Esophagus muscularis mucosa (tissue), 4 donors: ENCODE data around the gene TNRC18. TPM values are rescaled to one million over a fixed set of nuclear protein-coding genes. Genes with fewer than 3 reads are reported as not detected.
A peak's percentile ranks its signal among the peaks of the same experiment; 100 is the strongest.
"Not testable (repeated sequence)": the region's sequence is repeated elsewhere in the genome, so short reads cannot be mapped to it uniquely, and the experiment has no call there.

Experiments used
- DNase-seq: peaks from one replicate; pipeline ENCODE4 v3.0.0-alpha.2; 2017; ENCODE audit errors: extremely low spot score
- H3K27ac ChIP-seq, 4 donors: fragments of 200-600 bp; sonication (generic); replicated peaks in 1 of 4; 1 replicate in 3 of 4; 2 replicates in 1 of 4; pipeline ENCODE4 v1.5.1; 2016 to 2019; ENCODE audit warnings: mild to moderate bottlenecking in 1 of 4
- H3K27me3 ChIP-seq, 4 donors: fragments of 200-600 bp; sonication (generic); one replicate each; pipeline versions ENCODE4 v1.5.1 to v1.6.0; 2016 to 2019
- H3K36me3 ChIP-seq, 4 donors: fragments of 200-600 bp; sonication (generic); one replicate each; pipeline ENCODE4 v1.5.1; 2016 to 2019
- H3K4me1 ChIP-seq, 4 donors: fragments of 200-600 bp; sonication (generic); one replicate each; pipeline ENCODE4 v1.5.1; 2016 to 2019
- H3K4me3 ChIP-seq, 4 donors: fragments of 200-600 bp; sonication (generic); 1 replicate in 2 of 4; 2 replicates in 2 of 4; pipeline ENCODE4 v1.5.1; 2016 to 2019; ENCODE audit warnings: mild to moderate bottlenecking in 4 of 4, moderate library complexity in 1 of 4
- H3K9me3 ChIP-seq, 4 donors: fragments of 200-600 bp; sonication (generic); 1 replicate in 3 of 4; 2 replicates in 1 of 4; pipeline ENCODE4 v1.5.1; 2016 to 2019
- EP300 ChIP-seq: sonication (generic); formaldehyde crosslinking; IDR thresholded peaks from one replicate; pipeline ENCODE4 v1.6.1; 2017; ENCODE audit warnings: antibody characterized with exemption
- POLR2A ChIP-seq: fragments of 450-650 bp; IDR thresholded peaks from one replicate; pipeline ENCODE4 v1.6.1; 2017; ENCODE audit warnings: antibody characterized with exemption, moderate library complexity, mild to moderate bottlenecking, low read depth
- POLR2AphosphoS5 ChIP-seq, 2 donors: sonication (generic); formaldehyde crosslinking; IDR thresholded peaks; one replicate each; pipeline ENCODE4 v1.6.1; 2017; ENCODE audit warnings: antibody characterized with exemption in 2 of 2
- WGBS: methylation state at CpG from one replicate; pipeline ENCODE4 v1.1.5; 2018; 5-methylcytosine and 5-hydroxymethylcytosine counted together
- intact Hi-C: fragments of 100-400 bp; cut with DNase I; formaldehyde crosslinking; loops from one replicate; pipeline ENCODE4 v1.15.1; 2023
- total RNA-seq, 4 donors: library from RNA; depleted of rRNA; stranded (reverse); fragments of >200 nt; gene quantifications; one replicate each; pipeline versions ENCODE4 v1.1.0 to v1.2.1, GENCODE V29; 2016
- TF ChIP-seq, protein P1 (sequence below), 3 experiments: fragments of 200-600 bp in 2 of 3; fragments of 450-650 bp in 1 of 3; sonication (generic) in 2 of 3; IDR thresholded peaks; one replicate each; pipeline ENCODE4 v1.5.1; 2017 to 2019; ENCODE audit warnings: antibody characterized with exemption in 3 of 3, mild to moderate bottlenecking in 2 of 3, moderate library complexity in 1 of 3

TNRC18 gene
- total RNA-seq, 4 donors from 2014 or later: 101 to 277 (median 166) TPM

DNA sequence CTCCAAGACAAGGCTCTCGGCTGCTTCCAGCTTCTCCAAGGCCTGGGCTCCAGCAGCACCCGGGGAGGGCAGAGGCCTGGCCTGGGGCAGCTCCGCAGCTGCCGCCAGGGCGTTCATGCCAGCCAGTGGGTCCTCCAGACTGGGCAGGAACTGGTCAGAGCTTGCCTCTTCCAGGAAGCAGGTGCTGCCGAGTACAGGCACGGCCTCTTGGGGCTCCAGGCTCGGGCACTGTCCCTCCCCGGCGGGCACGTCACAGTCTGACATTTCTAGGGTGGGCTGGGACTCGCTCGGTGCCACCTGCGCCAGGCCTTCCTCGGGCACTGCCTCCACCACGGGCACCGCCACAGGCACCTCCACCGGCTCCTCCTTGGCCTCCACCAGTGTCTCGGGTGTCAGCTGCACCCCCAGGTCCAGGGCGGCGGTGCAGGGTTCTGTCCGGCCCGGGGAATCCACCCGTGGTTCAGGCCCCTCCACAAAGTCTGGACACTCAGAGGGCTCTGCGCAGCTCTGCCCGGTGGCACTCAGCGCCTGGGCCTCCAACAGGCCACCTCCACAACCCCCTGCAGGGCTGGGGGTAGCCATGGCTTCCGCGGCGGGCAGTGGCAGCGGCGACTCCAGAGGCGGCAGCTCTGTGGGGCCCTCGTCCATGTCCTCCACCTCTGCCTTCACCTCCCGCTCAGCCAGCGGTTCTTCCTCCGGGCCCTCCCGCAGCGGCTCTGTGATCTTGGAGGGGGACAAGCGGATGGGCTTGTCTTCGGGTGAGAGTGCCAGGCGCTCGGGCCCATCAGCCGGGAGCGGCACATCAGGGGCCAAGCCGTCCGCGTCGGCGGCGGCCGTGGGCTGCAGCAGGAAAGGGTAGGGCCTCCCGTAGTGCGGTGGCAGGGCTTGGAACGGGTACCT lies 52.9 kb downstream of the TNRC18 start:
- intact Hi-C loops: no loop called here
- H3K4me3 ChIP-seq: no peak overlapping the region
- TF ChIP-seq POLR2AphosphoS5 (IDR thresholded peaks at IDR 0.05): no peak
- TF ChIP-seq, protein P1, sequence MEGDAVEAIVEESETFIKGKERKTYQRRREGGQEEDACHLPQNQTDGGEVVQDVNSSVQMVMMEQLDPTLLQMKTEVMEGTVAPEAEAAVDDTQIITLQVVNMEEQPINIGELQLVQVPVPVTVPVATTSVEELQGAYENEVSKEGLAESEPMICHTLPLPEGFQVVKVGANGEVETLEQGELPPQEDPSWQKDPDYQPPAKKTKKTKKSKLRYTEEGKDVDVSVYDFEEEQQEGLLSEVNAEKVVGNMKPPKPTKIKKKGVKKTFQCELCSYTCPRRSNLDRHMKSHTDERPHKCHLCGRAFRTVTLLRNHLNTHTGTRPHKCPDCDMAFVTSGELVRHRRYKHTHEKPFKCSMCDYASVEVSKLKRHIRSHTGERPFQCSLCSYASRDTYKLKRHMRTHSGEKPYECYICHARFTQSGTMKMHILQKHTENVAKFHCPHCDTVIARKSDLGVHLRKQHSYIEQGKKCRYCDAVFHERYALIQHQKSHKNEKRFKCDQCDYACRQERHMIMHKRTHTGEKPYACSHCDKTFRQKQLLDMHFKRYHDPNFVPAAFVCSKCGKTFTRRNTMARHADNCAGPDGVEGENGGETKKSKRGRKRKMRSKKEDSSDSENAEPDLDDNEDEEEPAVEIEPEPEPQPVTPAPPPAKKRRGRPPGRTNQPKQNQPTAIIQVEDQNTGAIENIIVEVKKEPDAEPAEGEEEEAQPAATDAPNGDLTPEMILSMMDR (IDR thresholded peaks at IDR 0.05): no peak
- no peak for TF ChIP-seq EP300
- no peak for TF ChIP-seq POLR2A
- 91% methylated on average over 15 of the region's 55 CpGs for WGBS
- peaks cover 22 to 75% (median 62%) of the 10 kb centered on the region in 4 donors for H3K36me3 ChIP-seq
- peak overlapping the region in 3 of 4 donors; percentile 3 to 28 (median 19) for H3K27ac ChIP-seq
- no peak for DNase-seq
- peaks cover 6 to 91% (median 57%) of the 10 kb centered on the region in 4 donors for H3K4me1 ChIP-seq
- no peaks in the 10 kb centered on the region for H3K9me3 ChIP-seq
- no peaks in the 10 kb centered on the region for H3K27me3 ChIP-seq

DNA sequence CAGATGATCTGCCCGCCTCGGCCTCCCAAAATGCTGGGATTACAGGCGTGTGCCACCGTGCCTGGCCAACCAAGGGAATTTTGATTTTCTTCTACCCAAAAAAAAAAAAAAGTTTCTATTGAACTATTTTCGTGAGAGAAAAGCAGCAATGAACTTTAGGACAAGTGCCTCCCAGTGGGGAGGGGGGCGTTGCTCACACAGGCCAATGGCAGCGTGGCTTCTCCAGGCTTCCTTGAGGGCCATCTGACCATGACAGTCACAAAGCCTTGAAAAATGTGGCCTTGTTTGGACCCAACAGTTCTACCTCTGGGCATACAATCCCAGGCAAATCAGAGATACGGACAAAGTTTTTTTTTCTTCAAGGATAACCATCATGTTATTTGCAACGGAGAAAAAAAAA lies 56.0 kb downstream of the TNRC18 start:
- intact Hi-C loops: loop anchor here (5.0 to 10.0 kb wide), 3 partner anchors 80 to 317 kb away; no protein-coding TSS in a partner anchor
- DNase-seq: no peak
- TF ChIP-seq, protein P1 (IDR thresholded peaks at IDR 0.05): no peak
- no peak for TF ChIP-seq EP300
- TF ChIP-seq POLR2A: no peak
- TF ChIP-seq POLR2AphosphoS5 (IDR thresholded peaks at IDR 0.05): no peak
- peaks cover 11 to 48% (median 40%) of the 10 kb centered on the region in 4 donors for H3K36me3 ChIP-seq
- H3K4me1 ChIP-seq: peaks cover 11 to 93% (median 82%) of the 10 kb centered on the region in 4 donors
- H3K4me3 ChIP-seq: no peak overlapping the region
- no peaks in the 10 kb centered on the region for H3K27me3 ChIP-seq
- H3K27ac ChIP-seq: peak overlapping the region; percentile 60 to 73 (median 62)
- H3K9me3 ChIP-seq: no peaks in the 10 kb centered on the region
- 77% methylated on average over 9 of the region's 9 CpGs for WGBS

DNA sequence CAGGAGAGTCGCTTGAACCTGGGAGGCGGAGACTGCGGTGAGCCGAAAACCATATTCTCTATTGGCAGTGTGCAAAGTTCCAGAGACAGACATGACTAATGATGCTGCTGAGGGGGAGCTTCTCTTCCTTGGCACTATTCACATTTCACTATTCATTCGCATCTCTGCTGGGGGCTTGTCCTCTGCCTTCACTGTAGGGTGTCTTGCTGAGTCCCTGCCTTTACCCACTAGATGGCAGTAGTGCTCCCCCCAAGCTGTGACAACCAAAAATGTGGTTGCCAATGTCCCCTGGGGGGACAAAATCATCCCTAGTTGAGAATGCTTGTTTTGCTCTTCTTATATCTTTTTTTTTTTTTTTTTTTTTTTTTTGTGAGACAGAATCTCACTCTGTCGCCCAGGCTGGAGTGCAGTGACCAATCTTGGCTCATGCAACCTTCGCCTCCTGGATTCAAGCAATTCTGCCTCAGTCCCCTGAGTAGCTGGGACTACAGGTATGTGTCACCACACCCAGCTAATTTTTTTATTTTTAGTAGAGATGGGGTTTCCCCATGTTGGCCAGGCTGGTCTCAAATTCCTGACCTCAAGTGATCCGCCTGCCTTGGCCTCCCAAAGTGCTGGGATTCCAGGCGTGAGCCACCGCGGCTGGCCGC lies 57.5 kb downstream of the TNRC18 start:
- not testable (repeated sequence) for H3K4me3 ChIP-seq, H3K27me3 ChIP-seq, DNase-seq, H3K9me3 ChIP-seq
- peaks cover 11 to 97% (median 85%) of the 10 kb centered on the region in 4 donors for H3K4me1 ChIP-seq
- H3K36me3 ChIP-seq: peaks cover 23 to 50% (median 41%) of the 10 kb centered on the region in 4 donors
- TF ChIP-seq POLR2AphosphoS5 (IDR thresholded peaks at IDR 0.05): peak; percentile 46 to 47
- TF ChIP-seq, protein P1 (IDR thresholded peaks at IDR 0.05): peak; percentile 77 to 83 (median 82)
- H3K27ac ChIP-seq: peak overlapping the region; percentile 62 to 73 (median 64)
- WGBS: 49% methylated on average over 8 of the region's 12 CpGs
- intact Hi-C loops: loop anchor here (5.0 to 10.0 kb wide), 3 partner anchors 81 to 319 kb away; no protein-coding TSS in a partner anchor

DNA sequence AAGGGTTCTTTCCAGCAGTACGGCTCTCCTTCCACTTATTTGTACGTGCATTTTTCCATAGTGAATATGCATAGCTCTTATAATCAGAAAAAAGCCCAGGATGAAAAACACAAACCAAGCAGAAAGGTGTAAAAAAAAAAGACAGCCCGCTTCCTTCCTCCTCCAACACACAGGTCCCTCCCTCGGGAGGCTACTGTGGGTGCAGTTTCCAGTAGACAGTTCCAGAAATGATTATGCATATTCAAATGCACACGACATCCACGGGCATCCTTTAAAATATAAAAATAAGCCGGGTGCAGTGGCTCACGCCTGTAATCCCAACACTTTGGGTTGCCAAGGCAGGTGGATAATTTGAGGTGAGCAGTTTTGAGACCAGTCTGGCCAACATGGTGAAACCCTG lies 59.9 kb downstream of the TNRC18 start:
- H3K9me3 ChIP-seq: no peaks in the 10 kb centered on the region
- TF ChIP-seq, protein P1 (IDR thresholded peaks at IDR 0.05): no peak
- TF ChIP-seq EP300: no peak
- no peak for TF ChIP-seq POLR2A
- TF ChIP-seq POLR2AphosphoS5 (IDR thresholded peaks at IDR 0.05): no peak
- H3K27me3 ChIP-seq: no peaks in the 10 kb centered on the region
- intact Hi-C loops: loop anchor here (10.0 kb wide), 2 partner anchors 119 to 321 kb away; no protein-coding TSS in a partner anchor
- H3K36me3 ChIP-seq: peaks cover 25 to 52% (median 47%) of the 10 kb centered on the region in 4 donors
- DNase-seq: no peak
- H3K4me1 ChIP-seq: peaks cover 11 to 97% (median 87%) of the 10 kb centered on the region in 4 donors
- peak overlapping the region; percentile 62 to 73 (median 64) for H3K27ac ChIP-seq
- no peak overlapping the region for H3K4me3 ChIP-seq
- 29% methylated on average over 8 of the region's 8 CpGs for whole genome bisulfite sequencing
